Fibroblast of skin of left biceps (primary cell): ENCODE data around the gene KCNK13.

Experiments
- DNase-seq, 2 experiments: peaks; one replicate each; pipeline ENCODE4 v3.0.0-alpha.2; 2013; ENCODE audit warnings: low read depth in 2 of 2

Gene KCNK13

GRCh38 chr14:90132821-90133570 lies 71.2 kb downstream of the KCNK13 start:
- DNase-seq = no peak

- DNase-seq = no peak
These were observed 75.1 kb downstream of the KCNK13 start for GRCh38 chr14:90136904-90137303.

- DNase-seq = no peak
These were observed 76.0 kb downstream of the KCNK13 start for GRCh38 chr14:90137807-90138206.

- DNase-seq = no peak
These were observed 77.4 kb downstream of the KCNK13 start for GRCh38 chr14:90139199-90139598.

GRCh38 chr14:90140298-90140955 lies 78.6 kb downstream of the KCNK13 start:
- no peak for DNase-seq

- DNase-seq = no peak
These were observed 79.1 kb downstream of the KCNK13 start for GRCh38 chr14:90140956-90141316.

- no peak for DNase-seq
These were observed 91.6 kb downstream of the KCNK13 start for GRCh38 chr14:90153429-90153828.

DNA sequence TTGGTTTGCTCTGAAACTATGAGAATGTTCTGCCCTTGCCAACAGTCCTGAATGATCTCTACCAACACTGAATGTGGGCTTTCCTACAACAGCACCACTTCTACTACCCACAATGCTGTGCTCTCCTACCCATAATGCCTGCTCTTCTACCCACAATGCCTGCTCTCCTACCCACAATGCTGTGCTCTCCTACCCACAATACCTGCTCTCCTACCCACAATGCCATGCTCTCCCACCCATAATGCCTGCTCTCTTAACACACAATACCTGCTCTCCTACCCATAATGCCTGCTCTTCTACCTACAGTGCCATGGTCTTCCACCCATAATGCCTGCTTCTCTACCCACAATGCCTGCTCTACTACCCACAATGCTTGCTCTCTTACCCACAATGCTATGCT lies 92.3 kb downstream of the KCNK13 start:
- DNase-seq = no peak

DNA sequence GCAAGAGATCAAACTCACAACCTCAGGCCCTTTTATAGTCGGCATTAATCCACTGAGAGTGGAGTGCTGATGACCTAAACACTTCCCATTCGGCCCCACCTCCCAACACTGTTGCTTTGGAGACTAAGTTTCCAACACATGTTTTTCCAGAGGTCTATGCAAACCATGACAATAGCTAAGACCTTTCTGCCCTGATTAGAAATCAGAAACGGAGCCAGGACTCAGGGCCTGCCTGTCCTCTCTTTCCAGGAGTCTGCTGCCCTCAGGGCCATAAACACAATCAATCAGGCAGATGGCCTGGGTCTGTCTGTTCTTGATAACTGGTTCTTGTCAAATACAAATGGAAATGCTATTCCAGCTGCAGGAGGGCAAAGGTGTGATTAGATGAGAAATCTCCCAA lies 97.4 kb downstream of the KCNK13 start:
- no peak for DNase-seq

- DNase-seq = no peak
These were observed 97.9 kb downstream of the KCNK13 start for GRCh38 chr14:90159688-90160087.

DNA sequence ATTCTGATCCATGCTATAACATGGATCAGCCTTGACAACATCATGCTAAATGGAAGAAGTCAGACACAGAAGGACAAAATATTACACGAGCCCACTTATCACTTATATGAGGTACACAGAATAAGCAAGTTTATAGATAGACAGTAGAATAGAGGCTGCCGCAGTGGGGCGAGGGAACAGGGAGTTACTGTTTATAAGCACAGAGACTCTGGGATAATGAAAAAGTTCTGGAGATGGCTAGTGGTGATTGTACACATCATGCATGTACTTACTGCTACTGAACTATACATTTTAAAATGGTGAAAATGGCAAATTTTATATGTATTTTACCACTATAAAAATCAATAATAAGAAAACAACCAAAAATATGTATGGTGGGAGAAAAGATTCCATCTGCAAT lies 99.3 kb downstream of the KCNK13 start:
- DNase-seq = no peak

- DNase-seq = peak; percentile 1 to 2
These were observed 106.8 kb downstream of the KCNK13 start for GRCh38 chr14:90168425-90169105.

DNA sequence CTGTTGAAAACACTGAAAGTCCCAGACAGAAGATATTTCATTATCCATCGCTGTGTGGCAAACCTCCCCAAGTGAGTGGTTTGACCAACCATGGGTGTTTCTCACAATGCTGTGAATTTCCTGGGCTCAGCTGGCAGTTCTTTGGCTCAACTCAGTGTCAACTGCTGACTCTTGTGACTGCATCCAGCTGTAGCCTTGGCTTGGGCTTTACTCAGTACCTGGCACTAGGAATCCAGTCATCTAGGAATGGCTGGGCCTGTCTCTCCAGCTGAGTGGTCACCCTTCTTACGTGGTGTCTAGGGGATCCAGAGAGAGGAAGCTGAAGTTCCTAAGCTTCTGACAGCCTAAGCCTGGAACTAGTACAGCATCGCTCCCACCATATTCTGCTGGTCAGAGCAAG lies 113.8 kb downstream of the KCNK13 start:
- no peak for DNase-seq

GRCh38 chr14:90177539-90178189 lies 115.9 kb downstream of the KCNK13 start:
- no peak for DNase-seq

DNA sequence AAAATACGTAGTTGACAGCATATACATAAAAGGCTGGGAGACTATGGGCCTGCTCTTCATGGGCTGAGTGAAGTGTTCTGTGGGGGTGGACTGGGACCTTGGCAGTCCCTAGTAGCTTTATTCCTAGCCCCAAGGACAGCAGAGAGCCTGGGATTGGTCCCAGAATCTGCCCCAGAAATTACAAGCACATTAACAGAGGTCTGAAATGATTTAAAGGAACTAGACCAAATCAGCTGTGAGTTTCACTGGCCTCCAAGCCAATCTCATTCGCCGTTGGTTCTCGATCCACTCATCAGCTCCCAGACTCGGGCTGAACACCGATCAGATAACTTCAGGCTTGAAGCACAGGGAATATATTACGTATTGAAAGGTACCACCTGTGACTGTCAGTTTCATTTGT lies 117.6 kb downstream of the KCNK13 start:
- no peak for DNase-seq

- DNase-seq = no peak
These were observed 118.3 kb downstream of the KCNK13 start for GRCh38 chr14:90179809-90180779.

DNA sequence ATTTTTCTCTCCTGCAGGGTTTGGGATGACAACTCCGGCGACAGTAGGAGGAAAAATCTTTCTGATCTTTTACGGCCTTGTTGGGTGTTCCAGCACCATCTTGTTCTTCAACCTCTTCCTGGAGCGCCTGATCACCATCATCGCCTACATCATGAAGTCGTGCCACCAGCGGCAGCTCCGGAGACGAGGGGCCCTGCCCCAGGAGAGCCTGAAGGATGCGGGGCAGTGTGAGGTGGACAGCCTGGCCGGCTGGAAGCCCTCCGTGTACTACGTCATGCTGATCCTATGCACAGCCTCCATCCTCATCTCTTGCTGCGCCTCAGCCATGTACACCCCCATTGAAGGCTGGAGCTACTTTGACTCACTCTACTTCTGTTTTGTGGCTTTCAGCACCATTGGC lies 122.3 kb downstream of the KCNK13 start:
- no peak for DNase-seq

- no peak for DNase-seq
These were observed 122.9 kb downstream of the KCNK13 start for GRCh38 chr14:90184571-90185266.

GRCh38 chr14:90188588-90188987 lies 126.8 kb downstream of the KCNK13 start:
- no peak for DNase-seq

GRCh38 chr14:90191154-90191553 lies 129.4 kb downstream of the KCNK13 start:
- DNase-seq = no peak

DNA sequence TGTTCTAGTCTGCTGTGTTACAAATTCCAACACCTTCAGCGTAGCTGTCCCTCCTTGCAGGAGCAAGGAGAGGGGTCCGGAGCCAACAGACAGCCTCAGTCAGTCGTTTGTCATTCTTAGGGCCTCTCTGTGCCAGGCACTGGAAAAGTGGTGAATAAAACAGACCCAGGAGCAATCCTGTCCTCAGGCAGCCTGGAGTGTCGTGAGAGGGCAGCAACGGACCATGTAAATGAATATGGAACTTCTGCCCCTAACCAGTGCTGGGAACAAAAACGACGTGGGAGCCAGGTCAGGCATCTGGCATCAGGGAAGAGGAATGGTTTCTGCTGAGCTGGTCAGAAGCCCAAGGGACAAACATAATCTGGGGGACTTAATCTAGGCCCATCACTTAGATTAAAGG lies 129.8 kb downstream of the KCNK13 start:
- no peak for DNase-seq
